Endothelial cell of umbilical vein (primary cell): Measurements from ENCODE around the gene CASKIN2. TPM values are rescaled to one million over a fixed set of nuclear protein-coding genes. Genes with fewer than 3 reads are reported as not detected.

Experiments
- BruUV-seq: library from RNA; stranded (reverse); fragments of 400-500 nt; replicated peaks from 2 replicates; lab custom pipeline; 2021; lab: Mats Ljungman, UMichigan
- CTCF ChIA-PET: fragments of 300-600, 350-600 bp; sonication (Branson Sonifier 250); formaldehyde crosslinking; loops from one replicate; lab custom pipeline; 2021; ENCODE audit warnings: antibody characterized with exemption, inconsistent platforms; lab: Charles Lee
- POLR2A ChIA-PET: fragments of 300-600, 350-600 bp; sonication (Branson Sonifier 250); formaldehyde crosslinking; loops from one replicate; lab custom pipeline; 2021; ENCODE audit warnings: antibody characterized with exemption, inconsistent platforms; lab: Charles Lee
- DNase-seq: peaks from one replicate; pipeline ENCODE4 v3.0.0-alpha.2; 2011; ENCODE audit warnings: low read depth, low spot score
- FAIRE-seq: peaks from 2 replicates; lab custom pipeline; 2011; peaks lifted over from hg19 to GRCh38; lab: Jason Lieb, UNC
- H2AFZ ChIP-seq: 2 replicates; pipeline ENCODE4 v1.6.0; 2012; ENCODE audit warnings: low read depth, low read length, control low read depth, inconsistent platforms
- H3K27ac ChIP-seq: 2 replicates; pipeline ENCODE4 v1.5.1; 2011; ENCODE audit warnings: low read depth, mild to moderate bottlenecking, control low read depth, low read length, moderate library complexity; ENCODE audit not compliant: insufficient read depth
- H3K27me3 ChIP-seq, 2 experiments: 2 replicates each; pipeline versions ENCODE4 v1.6.0 to v1.6.1; 2011; ENCODE audit warnings: low read length in 2 of 2, mixed read lengths in 1 of 2; ENCODE audit not compliant: control insufficient read depth in 2 of 2, insufficient read depth in 2 of 2
- H3K36me3 ChIP-seq, 2 experiments: 2 replicates in 1 of 2; 3 replicates in 1 of 2; pipeline ENCODE4 v1.5.1; 2011; ENCODE audit warnings: low read length in 2 of 2, mild to moderate bottlenecking in 1 of 2, moderate library complexity in 1 of 2; ENCODE audit not compliant: control insufficient read depth in 2 of 2, insufficient read depth in 2 of 2; ENCODE audit errors: extremely low read depth in 1 of 2
- H3K4me1 ChIP-seq: 3 replicates; pipeline ENCODE4 v1.5.1; 2011; ENCODE audit warnings: mild to moderate bottlenecking, low read length; ENCODE audit not compliant: control insufficient read depth, insufficient read depth; ENCODE audit errors: extremely low read depth
- H3K4me2 ChIP-seq: 2 replicates; pipeline ENCODE4 v1.6.1; 2011; ENCODE audit warnings: low read length, control low read depth, mixed read lengths; ENCODE audit not compliant: insufficient read depth
- H3K4me3 ChIP-seq, 3 experiments: fragments of 200-600 bp in 1 of 3; sonication (generic), shearing (Covaris generic) in 1 of 3; replicated peaks in 1 of 3; 2 replicates each; pipeline ENCODE4 v1.5.1; 2011 to 2016; ENCODE audit warnings: control low read depth in 3 of 3, low read length in 3 of 3, mild to moderate bottlenecking in 2 of 3, inconsistent platforms in 1 of 3, low read depth in 1 of 3, moderate library complexity in 1 of 3; ENCODE audit not compliant: insufficient read depth in 1 of 3
- H3K79me2 ChIP-seq: 2 replicates; pipeline ENCODE4 v1.6.0; 2012; ENCODE audit warnings: low read length, inconsistent platforms; ENCODE audit not compliant: control insufficient read depth, insufficient read depth
- H3K9ac ChIP-seq: replicated peaks from 2 replicates; pipeline ENCODE3; 2011; ENCODE audit warnings: low read length, control low read depth; ENCODE audit not compliant: insufficient read depth; ENCODE audit errors: extremely low read depth
- H3K9me1 ChIP-seq: replicated peaks from 3 replicates; pipeline ENCODE4 v1.6.0; 2011; ENCODE audit warnings: mild to moderate bottlenecking, low read length; ENCODE audit not compliant: control insufficient read depth, insufficient read depth; ENCODE audit errors: extremely low read depth
- H3K9me3 ChIP-seq: replicated peaks from 2 replicates; pipeline ENCODE4 v1.5.1; 2012; ENCODE audit warnings: low read length, inconsistent platforms; ENCODE audit not compliant: control insufficient read depth, insufficient read depth
- H4K20me1 ChIP-seq: replicated peaks from 2 replicates; pipeline ENCODE3; 2011; ENCODE audit warnings: mild to moderate bottlenecking, low read length; ENCODE audit not compliant: control insufficient read depth, insufficient read depth; ENCODE audit errors: extremely low read depth
- EZH2 ChIP-seq: IDR thresholded peaks from 2 replicates; pipeline ENCODE4 v1.6.1; 2012; ENCODE audit warnings: borderline replicate concordance, low read depth, mild to moderate bottlenecking, moderate library complexity, low read length, inconsistent platforms; ENCODE audit not compliant: severe bottlenecking
- FOS ChIP-seq: IDR thresholded peaks from 2 replicates; pipeline ENCODE4 v1.6.1; 2011; ENCODE audit warnings: mild to moderate bottlenecking, low read length, moderate library complexity, borderline replicate concordance; ENCODE audit not compliant: insufficient read depth
- GATA2 ChIP-seq: IDR thresholded peaks from 2 replicates; pipeline ENCODE4 v1.7.0; 2011; ENCODE audit warnings: low read depth, mild to moderate bottlenecking, moderate library complexity, mixed read lengths, low read length; ENCODE audit not compliant: insufficient read length, insufficient read depth
- JUN ChIP-seq: IDR thresholded peaks from 2 replicates; pipeline ENCODE4 v1.6.1; 2011; ENCODE audit warnings: borderline replicate concordance, low read depth; ENCODE audit not compliant: insufficient read length, insufficient read depth
- MYC ChIP-seq: IDR thresholded peaks from one replicate; pipeline ENCODE4 v1.6.1; 2011; ENCODE audit warnings: mild to moderate bottlenecking, low read depth, low read length
- POLR2A ChIP-seq: IDR thresholded peaks from 2 replicates; pipeline ENCODE4 v1.6.1; 2012; ENCODE audit warnings: low read depth, mild to moderate bottlenecking, control low read depth, low read length
- POLR2AphosphoS5 ChIP-seq: IDR thresholded peaks from 2 replicates; pipeline ENCODE4 v1.6.1; 2012; ENCODE audit warnings: low read depth, mild to moderate bottlenecking, control low read depth, low read length, moderate library complexity; ENCODE audit not compliant: insufficient read depth
- dilution Hi-C: fragments of 300-500 bp; cut with MboI; formaldehyde crosslinking; loops from one replicate; pipeline ENCODE4 v1.15.0; 2019; ENCODE audit warnings: low sequenced_read_pairs; ENCODE audit not compliant: extremely low pct_ligation_motif_present
- intact Hi-C: fragments of 100-400 bp; cut with micrococcal nuclease; formaldehyde crosslinking; loops from one replicate; pipeline ENCODE4 v1.10.0; 2022
- polyA plus RNA-seq, 4 experiments: library from polyadenylated mRNA; depleted of rRNA in 3 of 4; stranded (reverse) in 3 of 4; unstranded in 1 of 4; fragments of >200 nt; gene quantifications; 2 replicates each; pipeline versions ENCODE4 v1.2.1 to v1.2.3, GENCODE V29; 2011 to 2012; ENCODE audit warnings: missing spikeins in 1 of 4
- total RNA-seq: library from RNA; stranded (reverse); gene quantifications from 2 replicates; pipeline ENCODE4 v1.2.3, GENCODE V29; 2021
- TF ChIP-seq, protein P1 (sequence below), 2 donors: IDR thresholded peaks; 1 replicate in 1 of 2; 2 replicates in 1 of 2; pipeline ENCODE4 v1.5.1; 2011; ENCODE audit warnings: low read length in 2 of 2, mild to moderate bottlenecking in 2 of 2, moderate library complexity in 2 of 2, control low read depth in 1 of 2, inconsistent platforms in 1 of 2, low read depth in 1 of 2; ENCODE audit not compliant: insufficient read depth in 1 of 2; ENCODE audit errors: extremely low read depth in 1 of 2
- TF ChIP-seq, protein P2 (sequence below): IDR thresholded peaks from 2 replicates; pipeline ENCODE4 v1.6.1; 2011; ENCODE audit not compliant: insufficient read depth, insufficient read length

CASKIN2 gene
- total and polyA plus RNA-seq, 2 donors (not counting 3 experiments of a cell fraction or from before 2014, with no cell fraction given), result 13.0 to 37.6 TPM

DNA sequence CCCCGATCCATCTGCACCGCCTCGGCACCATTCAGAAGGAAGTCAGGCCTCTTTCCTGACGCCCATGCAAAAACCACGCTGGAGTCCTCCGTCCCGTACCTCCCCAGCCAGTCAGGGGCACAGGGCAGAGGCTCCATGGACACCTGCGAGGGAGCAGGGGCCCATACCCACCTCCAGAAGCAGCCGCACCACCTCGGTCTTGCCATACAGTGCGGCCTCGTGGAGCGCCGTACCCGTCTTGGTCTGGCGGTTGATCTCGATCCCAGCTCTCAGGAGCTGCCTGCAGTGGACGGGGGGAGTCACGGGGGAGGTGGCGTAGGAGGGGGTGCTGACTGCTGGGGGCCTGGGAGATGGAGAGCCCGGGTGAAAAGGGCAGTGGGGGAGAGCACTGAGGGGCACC, 9.2 kb downstream of the CASKIN2 start:
- FAIRE-seq, result no peak
- Histone ChIP-seq H3K36me3 (peaks cover 0 to 24% of the 10 kb centered on the region in 2 experiments), H3K4me3 (no peak overlapping the region), H3K4me1 (peaks cover 19% of the 10 kb centered on the region), H3K27me3 (no peaks in the 10 kb centered on the region), H3K4me2 (no peak overlapping the region), H3K9ac (no peak overlapping the region), H4K20me1 (no peaks in the 10 kb centered on the region), H2AFZ (no peak overlapping the region), H3K9me3 (no peaks in the 10 kb centered on the region), H3K79me2 (peaks cover 2% of the 10 kb centered on the region), H3K27ac (no peak overlapping the region), H3K9me1 (no peaks in the 10 kb centered on the region)
- CTCF ChIA-PET, result no interaction called here
- no peak for DNase-seq
- intact Hi-C loops, result no loop called here
- dilution Hi-C loops, result no loop called here
- TF ChIP-seq JUN (no peak), MYC (no peak), FOS (no peak), GATA2 (no peak), POLR2A (no peak), POLR2AphosphoS5 (no peak), EZH2 (no peak)
- TF ChIP-seq, protein P1, sequence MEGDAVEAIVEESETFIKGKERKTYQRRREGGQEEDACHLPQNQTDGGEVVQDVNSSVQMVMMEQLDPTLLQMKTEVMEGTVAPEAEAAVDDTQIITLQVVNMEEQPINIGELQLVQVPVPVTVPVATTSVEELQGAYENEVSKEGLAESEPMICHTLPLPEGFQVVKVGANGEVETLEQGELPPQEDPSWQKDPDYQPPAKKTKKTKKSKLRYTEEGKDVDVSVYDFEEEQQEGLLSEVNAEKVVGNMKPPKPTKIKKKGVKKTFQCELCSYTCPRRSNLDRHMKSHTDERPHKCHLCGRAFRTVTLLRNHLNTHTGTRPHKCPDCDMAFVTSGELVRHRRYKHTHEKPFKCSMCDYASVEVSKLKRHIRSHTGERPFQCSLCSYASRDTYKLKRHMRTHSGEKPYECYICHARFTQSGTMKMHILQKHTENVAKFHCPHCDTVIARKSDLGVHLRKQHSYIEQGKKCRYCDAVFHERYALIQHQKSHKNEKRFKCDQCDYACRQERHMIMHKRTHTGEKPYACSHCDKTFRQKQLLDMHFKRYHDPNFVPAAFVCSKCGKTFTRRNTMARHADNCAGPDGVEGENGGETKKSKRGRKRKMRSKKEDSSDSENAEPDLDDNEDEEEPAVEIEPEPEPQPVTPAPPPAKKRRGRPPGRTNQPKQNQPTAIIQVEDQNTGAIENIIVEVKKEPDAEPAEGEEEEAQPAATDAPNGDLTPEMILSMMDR (IDR thresholded peaks at IDR 0.05; ENCODE audit: extremely low read depth in 1 of 2, insufficient read depth in 1 of 2, low read depth in 1 of 2, low read length in 2 of 2), result no peak
- TF ChIP-seq, protein P2, sequence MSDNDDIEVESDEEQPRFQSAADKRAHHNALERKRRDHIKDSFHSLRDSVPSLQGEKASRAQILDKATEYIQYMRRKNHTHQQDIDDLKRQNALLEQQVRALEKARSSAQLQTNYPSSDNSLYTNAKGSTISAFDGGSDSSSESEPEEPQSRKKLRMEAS, result no peak
- POLR2A ChIA-PET, result no interaction called here
- no TSS peak for BruUV-seq
